NT2/D1 (cell line): ENCODE results near the gene ROPN1.
"Not testable (repeated sequence)": the region's sequence is repeated elsewhere in the genome, so short reads cannot be mapped to it uniquely, and the experiment has no call there.

Source experiments
- SUZ12 ChIP-seq: IDR thresholded peaks from 2 replicates; pipeline ENCODE4 v1.6.1; 2011; ENCODE audit not compliant: insufficient read length, insufficient read depth; ENCODE audit errors: extremely low read depth
- YY1 ChIP-seq: IDR thresholded peaks from 2 replicates; pipeline ENCODE4 v1.6.1; 2011; ENCODE audit not compliant: insufficient read length, insufficient read depth
- ZNF274 ChIP-seq: IDR thresholded peaks from 2 replicates; pipeline ENCODE4 v1.6.1; 2011; ENCODE audit warnings: mild to moderate bottlenecking, low read depth, low read length

GRCh38 chr3:124036214-124036613, 44.3 kb upstream of the ROPN1 start:
- TF ChIP-seq YY1, ZNF274, SUZ12: not testable (repeated sequence)
